ENCODE measurements around the gene SGCA. TPM values are rescaled to one million over a fixed set of nuclear protein-coding genes. Genes with fewer than 3 reads are reported as not detected.

SGCA gene
- total and polyA plus RNA-seq, 9 of the 15 experiments (the other 6 are each of a cell fraction or from before 2014, with no cell fraction given), result not detected

DNA sequence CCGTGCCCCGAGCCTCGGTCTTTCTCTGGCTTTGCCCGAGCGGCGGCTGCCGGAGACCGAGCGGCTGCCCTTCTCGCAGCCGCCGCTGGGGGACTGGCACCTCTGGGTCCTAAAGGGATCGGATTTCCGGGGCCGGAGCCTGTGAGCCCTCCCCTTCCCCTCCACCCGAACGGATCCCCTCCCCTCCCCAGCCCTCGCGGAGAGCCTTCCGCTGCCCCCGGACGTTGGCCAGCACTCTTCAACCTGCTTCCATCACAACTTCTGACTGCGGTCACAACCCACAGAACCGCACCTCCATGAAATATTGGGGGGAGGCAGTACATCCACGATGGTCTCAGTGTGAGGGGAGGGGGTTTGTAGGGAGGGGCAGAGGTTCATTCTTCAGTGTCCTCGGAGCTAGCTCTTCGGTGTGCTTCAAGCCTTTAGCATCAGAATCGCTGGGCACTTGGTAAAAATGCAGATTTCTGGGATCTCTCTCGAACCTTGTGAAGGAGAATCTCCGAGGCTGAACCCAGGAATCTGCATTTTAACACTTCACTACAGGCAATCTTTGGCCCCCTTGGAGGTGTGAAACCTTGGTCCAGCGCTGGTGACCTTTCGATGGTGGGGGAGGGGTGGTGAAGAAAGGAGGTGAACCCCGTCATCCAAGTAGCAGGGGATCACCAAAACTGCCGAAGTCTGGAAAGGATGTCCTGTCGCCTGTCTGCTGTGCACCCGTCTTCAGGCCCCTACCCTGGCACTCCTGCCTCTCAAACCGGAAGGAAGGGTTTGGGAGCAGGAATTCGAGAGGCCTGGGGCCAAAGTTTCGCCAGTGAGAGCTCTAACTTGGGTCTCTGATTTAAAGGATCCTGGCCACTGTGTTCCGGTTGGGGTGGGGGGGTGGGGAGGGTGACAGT is 14.5 kb upstream of the SGCA start (continued):
- no peak for TF ChIP-seq IRF1 (CRISPR knock-in tag; IDR thresholded peaks at IDR 0.05; ENCODE audit: borderline replicate concordance)
- no peak for TF ChIP-seq NR2C2 (CRISPR knock-in tag; IDR thresholded peaks at IDR 0.05)
- TF ChIP-seq NR2C2 (tag; IDR thresholded peaks at IDR 0.05), result peak; percentile 74
- TF ChIP-seq SAFB2 (IDR thresholded peaks at IDR 0.05; ENCODE audit: borderline replicate concordance, low read depth, low read length, severe bottlenecking), result no peak
- TF ChIP-seq RERE (CRISPR knock-in tag; IDR thresholded peaks at IDR 0.05; ENCODE audit: borderline replicate concordance), result no peak
- no peak for TF ChIP-seq POU5F1 (IDR thresholded peaks at IDR 0.05; ENCODE audit: borderline replicate concordance, low read depth, low read length, partially characterized antibody)
- peak in 1 of 3 experiments; percentile 30 for TF ChIP-seq YY1 (IDR thresholded peaks at IDR 0.05; ENCODE audit: borderline replicate concordance in 1 of 3, control insufficient read depth in 1 of 3, extremely low read depth in 1 of 3, insufficient read depth in 3 of 3, insufficient read length in 1 of 3, insufficient replicate concordance in 2 of 3, low read depth in 1 of 3, low read length in 2 of 3)
- peak in 1 of 2 experiments; percentile 33; a peak in 1 of 4 replicates for TF ChIP-seq ETV6 (IDR thresholded peaks at IDR 0.05; ENCODE audit: borderline replicate concordance in 1 of 2, low read depth in 2 of 2, low read length in 1 of 2)
- TF ChIP-seq ETV6 (CRISPR knock-in tag; IDR thresholded peaks at IDR 0.05; ENCODE audit: borderline replicate concordance), result no peak
- TF ChIP-seq PATZ1 (CRISPR knock-in tag; IDR thresholded peaks at IDR 0.05; ENCODE audit: borderline replicate concordance), result no peak
